Retina (tissue), 1 donor: Measurements from ENCODE around the gene PTPN14.
"Not testable (repeated sequence)": the region's sequence is repeated elsewhere in the genome, so short reads cannot be mapped to it uniquely, and the experiment has no call there.

Experiments used
- DNase-seq: peaks from one replicate; pipeline ENCODE4 v3.0.0-alpha.2; 2016

PTPN14 gene

GRCh38 chr1:214551436-214552173 lies at the start of gene PTPN14:
TSS of gene PTPN14 (minus strand) at chr1:214551602. CDS start at chr1:214464803, 86,799 bp downstream.
- DNase-seq = peak; percentile 86

GRCh38 chr1:214593158-214593557 lies 41.8 kb upstream of the PTPN14 start:
- no peak for DNase-seq

- not testable (repeated sequence) for DNase-seq
Measured at GRCh38 chr1:214591918-214592317, 40.5 kb upstream of the PTPN14 start.

DNA sequence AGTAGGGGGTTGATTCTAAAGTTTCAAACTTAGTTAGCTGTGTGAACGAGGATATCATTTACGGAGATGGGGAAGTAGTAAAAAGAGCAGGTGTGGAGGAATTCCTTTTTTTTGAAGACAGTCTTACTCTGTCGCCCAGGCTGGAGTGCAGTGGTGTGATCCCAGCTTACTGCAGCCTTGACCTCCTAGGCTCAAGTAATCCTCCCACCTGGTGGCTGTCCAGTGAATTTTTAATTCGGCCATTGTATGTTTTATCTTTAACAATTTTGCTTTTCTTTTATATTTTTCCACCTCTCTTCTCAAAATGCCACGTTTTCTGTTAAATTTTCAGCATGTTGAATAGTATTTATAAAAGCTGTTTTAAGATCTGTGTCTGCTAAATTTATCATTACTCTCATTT lies 39.3 kb upstream of the PTPN14 start:
- no peak for DNase-seq

DNA sequence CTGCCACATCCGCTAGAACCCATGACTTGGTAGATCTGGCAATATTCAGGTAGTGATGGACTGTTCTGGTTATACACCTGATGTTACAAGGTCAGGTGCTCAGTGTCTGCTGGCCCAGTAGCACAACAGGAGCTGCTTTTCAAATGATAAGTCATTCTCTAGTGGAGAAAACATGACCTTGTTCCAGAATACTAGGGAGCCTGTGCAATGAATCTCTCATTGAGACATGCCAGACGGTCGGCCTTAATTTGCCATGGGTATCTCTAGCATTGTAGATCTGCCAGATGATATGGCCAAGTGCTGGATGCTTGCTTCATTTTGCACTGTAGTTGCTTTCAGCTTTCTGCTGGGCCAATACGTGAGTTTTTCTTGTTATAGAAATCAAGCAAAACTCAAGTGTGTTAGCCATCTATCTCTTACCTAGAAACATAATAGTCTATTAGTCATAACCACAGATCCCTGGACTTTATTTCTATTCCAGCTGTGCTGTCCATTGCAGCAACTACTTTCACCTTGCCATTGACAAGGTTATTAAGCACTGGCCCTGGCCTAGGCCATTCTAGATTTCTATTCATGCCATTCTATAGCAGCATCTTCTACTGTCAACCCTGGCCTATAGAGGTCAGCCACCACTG lies 37.7 kb upstream of the PTPN14 start:
- DNase-seq = no peak

DNA sequence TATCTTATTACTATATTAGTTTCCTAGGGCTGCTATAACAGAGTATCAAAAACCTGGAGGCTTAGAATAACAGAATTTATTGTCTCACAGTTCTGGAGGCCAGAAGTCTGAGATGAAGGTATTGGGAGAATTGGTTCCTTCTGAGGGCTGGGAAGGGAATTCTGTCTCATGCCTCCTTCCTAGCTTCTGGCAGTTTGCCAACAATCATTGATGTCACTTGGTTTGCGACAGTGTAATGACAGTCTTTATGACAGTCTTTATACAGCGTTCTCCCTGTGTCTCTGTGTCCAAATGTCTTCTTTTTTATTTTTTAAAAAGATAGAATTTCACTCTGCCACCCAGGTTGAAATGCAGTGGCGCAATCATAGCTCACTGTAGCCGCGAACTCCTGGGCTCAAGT lies 35.8 kb upstream of the PTPN14 start:
- DNase-seq = no peak

DNA sequence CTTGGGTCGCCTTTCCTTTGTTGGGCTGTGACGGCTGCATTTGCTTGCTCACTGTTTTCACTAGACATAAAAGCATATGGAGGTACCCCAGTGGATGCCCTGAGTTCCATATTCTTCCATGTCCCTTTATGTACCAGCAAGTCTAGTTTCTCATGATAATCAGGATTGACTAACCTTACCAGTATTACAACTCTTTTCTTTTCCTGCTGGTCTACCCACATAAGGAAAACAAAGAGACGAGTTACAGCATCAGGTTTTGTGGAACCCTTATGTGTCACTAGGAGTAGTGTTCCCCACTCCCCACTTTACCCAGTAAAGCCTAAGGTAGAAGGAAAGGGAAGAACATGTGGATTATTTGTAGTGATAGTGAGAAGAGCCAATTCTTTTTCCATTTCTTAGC lies 35.2 kb upstream of the PTPN14 start:
- no peak for DNase-seq

DNA sequence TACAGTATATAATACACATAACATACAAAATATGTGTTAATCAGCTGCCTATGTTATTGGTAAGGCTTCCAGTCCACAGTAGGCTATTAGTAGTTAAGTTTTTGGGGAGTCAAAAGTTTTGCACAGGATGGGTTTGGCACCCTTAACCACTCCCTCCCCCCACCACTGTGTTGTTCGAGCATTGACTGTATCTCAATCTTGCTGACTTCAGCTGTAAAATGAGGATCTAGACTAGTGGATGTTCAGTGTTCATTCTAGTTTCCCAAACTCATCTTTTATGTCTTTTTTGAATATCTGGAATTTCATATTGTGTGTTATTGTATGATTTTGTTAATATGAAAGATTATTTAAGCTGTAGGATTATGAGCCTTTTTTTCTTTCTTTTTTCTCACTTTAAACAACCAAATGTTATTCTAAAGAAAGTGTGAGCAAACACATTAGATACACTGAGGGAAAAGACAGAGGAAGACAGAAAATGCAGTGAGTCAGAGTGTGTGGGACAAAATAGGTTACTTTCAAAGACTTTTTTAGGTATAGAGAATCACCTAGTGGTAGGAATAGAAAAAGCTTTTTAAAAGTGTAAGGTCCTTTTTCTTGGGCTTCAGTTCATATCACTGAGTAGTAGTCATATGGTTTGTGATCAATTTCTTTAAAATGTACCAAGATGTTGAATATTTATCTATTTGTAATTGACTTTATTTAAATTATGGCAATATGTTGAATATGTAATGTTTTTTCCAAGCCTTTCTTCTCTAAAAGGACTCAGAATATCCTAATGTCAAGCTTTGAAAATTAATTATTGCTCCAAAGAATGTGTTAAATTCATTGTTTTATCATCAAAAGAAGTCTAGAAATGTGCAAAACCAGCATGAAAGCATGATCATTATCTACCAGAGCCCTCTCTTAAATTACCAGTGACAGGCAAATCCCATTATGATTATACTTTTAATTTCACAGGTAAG lies 33.7 kb upstream of the PTPN14 start:
- DNase-seq = no peak

DNA sequence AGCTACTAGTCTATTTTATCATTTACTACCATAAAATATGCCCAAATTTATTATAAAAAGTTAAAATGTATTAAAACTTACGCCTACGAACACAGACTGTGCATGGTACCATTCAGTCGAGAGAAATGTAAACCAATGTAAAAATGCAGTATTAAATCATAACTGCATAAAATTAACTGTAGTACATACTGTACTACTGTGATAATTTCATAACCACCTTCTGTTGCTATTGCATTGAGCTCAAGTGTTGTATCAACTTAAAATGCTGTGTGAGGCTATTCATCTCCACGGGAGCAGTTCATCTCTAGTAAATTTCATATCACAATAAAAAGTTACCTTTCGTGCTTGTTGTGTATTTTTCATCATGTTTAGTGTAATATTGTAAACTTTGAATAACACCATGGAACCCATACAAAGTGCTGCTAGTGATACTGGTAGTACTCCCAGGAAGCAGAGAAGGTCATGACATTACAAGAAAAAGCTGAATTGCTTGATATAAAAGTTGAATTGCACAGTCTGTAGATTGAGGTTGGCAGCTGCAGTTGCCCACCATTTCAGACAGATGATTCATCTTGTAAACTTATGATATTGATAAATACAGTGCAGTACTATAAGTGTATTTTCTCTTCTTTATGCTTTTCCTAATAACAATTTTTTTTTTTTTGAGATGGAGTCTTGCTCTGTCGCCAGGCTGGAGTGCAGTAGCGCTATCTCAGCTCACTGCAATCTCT lies 32.6 kb upstream of the PTPN14 start:
- DNase-seq = no peak

DNA sequence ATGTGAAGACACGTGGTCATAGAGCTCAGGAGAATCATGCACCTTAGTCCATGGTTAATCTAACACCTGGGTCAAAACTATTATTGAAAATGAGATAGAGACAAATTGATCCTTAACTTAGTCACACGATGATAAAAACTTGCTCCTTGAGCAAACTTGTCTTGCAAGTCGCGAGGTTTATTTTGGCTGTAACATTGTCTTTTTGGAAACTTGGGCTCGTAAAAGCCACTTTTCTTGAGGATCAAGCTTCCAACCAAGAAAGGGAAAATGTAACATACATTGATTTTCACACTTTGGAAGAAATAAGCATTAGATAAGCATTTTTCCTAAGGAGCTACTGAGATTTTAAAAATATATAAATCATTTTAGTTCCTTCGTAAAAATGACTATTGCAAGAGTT lies 31.7 kb upstream of the PTPN14 start:
- no peak for DNase-seq

DNA sequence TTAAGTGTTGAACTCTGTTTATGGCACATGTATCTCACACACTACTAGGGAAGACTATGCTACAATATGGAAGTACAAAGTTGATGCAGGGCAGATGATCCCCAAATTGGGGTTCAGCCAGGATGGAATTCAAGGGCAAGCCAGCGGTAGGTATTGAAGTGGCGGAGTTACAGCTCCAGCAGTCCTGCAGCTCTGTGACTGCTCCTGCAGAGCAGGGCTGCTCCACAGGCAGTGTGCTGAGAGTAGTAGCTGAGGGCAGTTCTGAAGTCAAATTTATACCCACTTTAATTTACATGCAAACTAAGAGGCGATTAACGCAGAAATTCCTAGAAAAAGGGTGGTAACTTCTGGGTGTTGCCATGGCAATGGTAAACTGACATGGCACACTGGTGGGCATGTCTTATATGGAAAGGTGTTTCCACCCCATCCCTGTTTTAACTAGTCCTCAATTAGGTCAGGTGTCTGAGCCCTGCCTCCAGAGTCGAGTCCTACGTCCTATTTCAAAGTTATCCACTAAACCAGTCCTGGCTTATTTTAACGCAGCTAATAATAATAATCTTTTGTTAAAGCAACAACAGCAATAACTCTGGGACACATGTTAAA lies 31.0 kb upstream of the PTPN14 start:
- DNase-seq = no peak

DNA sequence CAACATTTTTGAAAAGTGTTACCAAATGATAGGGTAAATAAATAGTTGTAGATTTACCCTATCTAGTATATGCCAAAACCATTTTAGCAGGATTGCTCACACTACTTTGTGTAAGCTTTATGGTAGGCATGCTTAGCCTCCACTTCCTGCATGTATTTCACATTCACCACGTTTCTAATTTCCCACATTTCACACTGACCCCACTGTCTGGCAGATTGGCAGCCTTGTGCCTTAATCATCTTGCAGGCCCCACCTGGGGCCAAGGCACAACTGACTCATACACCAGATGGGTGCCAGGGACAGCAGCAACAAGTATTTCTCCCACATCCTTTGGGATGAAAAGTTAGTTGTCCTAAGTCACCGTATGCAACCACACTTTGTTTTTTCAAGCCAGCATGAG lies 30.4 kb upstream of the PTPN14 start:
- DNase-seq = no peak

- DNase-seq = no peak
Measured at GRCh38 chr1:214579183-214579582, 27.8 kb upstream of the PTPN14 start.

DNA sequence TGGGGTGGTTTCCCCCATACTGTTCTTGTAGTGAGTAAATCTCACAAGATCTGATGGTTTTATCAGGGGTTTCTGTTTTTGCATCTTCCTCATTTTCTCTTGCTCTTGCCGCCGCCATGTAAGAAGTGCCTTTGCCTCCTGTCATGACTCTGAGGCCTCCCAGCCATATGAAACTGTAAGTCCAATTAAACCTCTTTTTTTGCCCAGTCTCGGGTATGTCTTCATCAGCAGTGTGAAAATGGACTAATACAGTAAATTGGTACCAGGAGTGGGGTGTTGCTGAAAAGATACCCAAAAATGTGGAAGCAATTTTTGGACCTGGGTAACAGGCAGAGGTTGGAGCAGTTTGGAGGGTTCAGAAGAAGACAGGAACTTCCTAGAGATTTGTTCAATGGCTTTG lies 24.7 kb upstream of the PTPN14 start:
- not testable (repeated sequence) for DNase-seq

DNA sequence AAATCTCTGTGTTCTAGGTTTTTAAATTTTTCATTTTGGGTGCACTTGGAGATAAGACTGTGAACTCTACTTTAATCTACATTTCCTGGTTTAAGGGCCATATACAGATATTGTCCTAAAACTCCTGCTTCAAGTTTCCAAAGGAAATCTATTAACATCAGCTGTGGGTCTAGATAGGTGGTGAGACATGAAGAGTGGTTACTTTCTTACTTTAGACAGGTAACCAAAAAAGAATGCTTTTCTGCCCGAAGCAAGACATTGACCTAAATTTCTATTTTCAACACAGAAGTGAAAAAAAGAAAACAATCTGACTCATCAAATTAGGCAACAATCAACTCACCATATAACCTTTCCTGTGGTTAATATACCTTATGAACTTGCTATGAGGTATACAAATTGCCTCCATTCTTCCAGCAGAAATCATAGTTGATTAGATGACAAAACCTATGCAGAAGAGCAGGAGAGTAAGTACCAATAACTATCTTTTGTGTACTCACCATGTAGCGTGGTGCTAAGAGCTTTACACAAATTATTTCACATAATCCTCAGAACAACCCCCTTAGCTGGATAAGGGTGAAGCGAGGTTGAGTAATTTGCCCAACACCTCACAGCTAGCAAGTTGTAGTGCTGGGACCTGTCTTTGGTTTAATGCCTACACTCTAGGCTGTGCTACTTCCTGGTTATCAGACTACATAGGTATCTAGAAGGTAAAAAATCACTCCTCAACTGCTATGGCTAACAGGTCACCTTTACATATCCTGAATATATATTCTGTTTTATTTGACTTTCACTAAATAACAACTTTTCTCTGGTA lies 23.4 kb upstream of the PTPN14 start:
- no peak for DNase-seq

DNA sequence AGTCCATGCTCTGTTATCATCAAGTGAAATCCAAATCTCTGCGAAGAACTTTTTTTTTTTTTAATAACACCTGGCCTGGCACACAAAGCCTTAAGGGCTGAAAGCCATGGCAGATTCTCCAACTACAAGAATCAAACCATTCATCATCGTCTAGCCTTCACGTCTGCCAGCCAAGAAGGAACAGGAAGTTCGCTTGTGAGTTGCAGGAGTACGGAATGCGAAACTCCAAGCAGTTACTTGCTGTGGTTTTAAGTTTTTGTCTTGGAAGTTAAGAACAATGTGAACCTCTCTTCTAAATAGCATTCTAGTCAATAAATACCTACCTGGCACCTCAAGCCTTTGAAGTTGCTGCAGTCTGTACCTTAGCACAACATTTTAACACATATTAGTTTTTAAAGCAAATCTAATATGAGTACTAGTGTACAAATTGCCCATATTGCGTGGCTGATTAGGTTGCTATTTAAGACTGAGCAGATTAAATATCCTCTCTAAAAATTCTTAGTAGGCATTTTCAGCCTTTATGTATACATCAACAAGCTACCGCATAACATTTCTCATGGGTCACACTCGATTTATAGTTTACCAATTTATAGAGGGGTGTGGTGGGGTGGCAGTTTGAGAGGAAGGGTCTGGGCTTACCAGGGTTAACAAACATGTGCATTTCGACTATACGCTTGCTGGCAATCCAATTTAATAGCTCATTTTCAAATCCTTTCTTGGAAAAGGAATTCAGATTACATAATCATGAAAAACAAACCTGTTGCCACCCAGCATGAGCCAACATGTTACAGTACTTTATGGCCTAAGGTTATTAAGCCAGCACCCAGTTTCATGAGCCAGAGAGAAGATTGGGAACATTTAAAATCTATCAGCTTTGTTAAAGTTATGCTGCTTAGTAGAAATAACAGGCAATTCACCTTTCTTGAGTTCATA lies 22.2 kb upstream of the PTPN14 start:
- DNase-seq = no peak

DNA sequence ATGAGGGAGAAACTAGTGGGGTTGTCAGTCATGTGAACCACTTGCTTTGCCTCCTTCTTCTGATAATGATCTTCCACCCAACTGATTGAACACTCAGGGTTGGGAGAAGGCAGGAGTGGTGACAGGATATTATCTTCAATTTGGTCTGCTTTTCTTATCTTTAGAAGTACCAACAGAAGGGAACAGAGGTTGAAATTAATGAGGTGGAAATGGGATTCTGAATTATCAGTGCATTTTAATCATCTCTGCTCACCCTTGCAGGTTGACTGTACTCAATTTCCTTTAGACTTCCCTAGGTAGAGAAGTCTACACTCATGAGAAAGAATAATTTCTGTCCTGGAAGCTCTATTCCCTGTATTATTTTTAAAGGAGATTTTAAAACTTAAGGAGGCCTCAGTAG lies 19.9 kb upstream of the PTPN14 start:
- DNase-seq = no peak

GRCh38 chr1:214570442-214570841 lies 19.0 kb upstream of the PTPN14 start:
- DNase-seq = no peak

DNA sequence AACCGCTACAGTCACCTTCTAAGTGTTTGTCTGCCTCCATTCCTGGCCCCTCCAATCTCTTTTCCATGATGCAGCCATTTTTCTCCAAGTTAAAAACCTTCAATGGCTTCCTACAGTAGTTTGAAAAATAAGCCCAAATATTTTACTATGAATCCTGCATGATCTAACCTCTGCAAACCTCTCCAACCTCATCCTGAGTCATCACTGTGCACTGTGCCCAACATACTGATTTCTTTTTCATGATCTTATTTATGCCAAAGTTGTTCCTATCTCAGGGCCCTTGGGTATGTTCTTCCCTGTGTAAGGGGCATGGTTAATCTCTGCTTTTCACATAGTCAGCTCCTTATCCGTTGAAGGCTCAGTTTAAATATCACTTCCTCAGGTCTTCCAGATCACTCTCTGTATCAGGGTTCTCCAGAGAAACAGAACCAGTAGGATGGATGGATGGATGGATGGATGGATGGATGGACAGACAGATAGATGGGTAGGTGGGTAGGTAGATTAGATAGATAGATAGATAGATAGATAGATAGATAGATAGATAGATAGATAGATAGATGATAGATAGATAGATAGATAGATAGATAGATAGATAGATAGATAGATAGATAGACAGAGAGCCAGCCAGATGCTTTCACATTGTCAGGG lies 18.1 kb upstream of the PTPN14 start:
- DNase-seq = no peak

DNA sequence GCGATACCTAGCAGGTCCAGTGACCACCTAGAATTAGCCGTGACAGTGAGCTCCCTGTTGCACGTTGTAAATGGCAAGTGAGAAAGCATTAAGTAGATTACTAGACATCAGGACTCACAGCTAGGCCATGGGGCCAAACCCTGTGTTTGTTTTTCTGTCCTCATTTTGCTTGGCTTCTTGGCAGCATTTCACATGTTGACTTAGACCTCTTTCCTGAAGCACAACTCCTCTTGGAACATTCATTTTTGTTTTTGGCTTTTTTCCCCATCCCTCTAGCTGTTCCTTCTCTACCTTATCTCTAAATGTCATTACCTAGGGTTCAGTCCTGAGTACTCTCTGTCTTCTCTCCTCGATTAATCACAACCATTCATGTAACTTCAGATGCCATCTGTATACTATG lies 16.9 kb upstream of the PTPN14 start:
- no peak for DNase-seq
